ENCODE measurements around the gene DPF3. TPM values are rescaled to one million over a fixed set of nuclear protein-coding genes. Genes with fewer than 3 reads are reported as not detected.

The DPF3 gene
- total and polyA plus RNA-seq, 7 experiments from 2014 or later: 0.07 to 5.5 (median 0.57) TPM; not detected in 1

GRCh38 chr14:72616294-72616693 lies 277.6 kb downstream of the DPF3 start:
- no peak overlapping the region for H3K4me3 ChIP-seq (ENCODE audit: low read length)
- no peaks in the 10 kb centered on the region for H3K36me3 ChIP-seq (ENCODE audit: control insufficient read depth in 2 of 3, insufficient read depth in 3 of 3, low read length in 3 of 3)
- H3K27ac ChIP-seq (ENCODE audit: low read depth, low read length): no peak overlapping the region
- intact Hi-C loops (cut with micrococcal nuclease): no loop called here
- no peak overlapping the region for H3K4me3 Mint-ChIP-seq
- H3K4me1 Mint-ChIP-seq: peaks cover 0 to 5% (median 0%) of the 10 kb centered on the region in 7 donors
- ATAC-seq (no peak), DNase-seq (peak in 1 of 9 donors; percentile 3)
- no peaks in the 10 kb centered on the region for H3K27me3 ChIP-seq (ENCODE audit: control insufficient read depth in 2 of 2, insufficient read depth in 2 of 2, low read length in 2 of 2)
- ChIA-PET POLR2A (no interaction called here), CTCF (no interaction called here)
- H3K36me3 Mint-ChIP-seq: peaks cover 0 to 3% (median 0%) of the 10 kb centered on the region in 5 donors
- peaks cover 0 to 2% (median 0%) of the 10 kb centered on the region in 11 donors for H3K9me3 Mint-ChIP-seq
- no peaks in the 10 kb centered on the region for H3K9me3 ChIP-seq (ENCODE audit: control insufficient read depth in 2 of 3, low read length in 3 of 3)
- peak overlapping the region in 1 of 9 donors; percentile 19 for H3K27ac Mint-ChIP-seq
- no peaks in the 10 kb centered on the region for H3K4me1 ChIP-seq (ENCODE audit: control insufficient read depth in 2 of 2, insufficient read depth in 2 of 2, low read length in 2 of 2)
- peaks cover 5 to 17% (median 5%) of the 10 kb centered on the region in 5 donors for H3K27me3 Mint-ChIP-seq

- Mint-ChIP-seq H3K36me3 (peaks cover 0 to 3% (median 0%) of the 10 kb centered on the region in 5 donors), H3K4me1 (peaks cover 0 to 3% (median 0%) of the 10 kb centered on the region in 7 donors), H3K27ac (peak overlapping the region in 1 of 9 donors; percentile 19), H3K9me3 (peaks cover 0 to 2% (median 0%) of the 10 kb centered on the region in 11 donors), H3K4me3 (no peak overlapping the region), H3K27me3 (peaks cover 5 to 17% (median 5%) of the 10 kb centered on the region in 5 donors)
- ChIA-PET CTCF (no interaction called here), POLR2A (no interaction called here)
- H3K27me3 ChIP-seq (ENCODE audit: control insufficient read depth in 2 of 2, insufficient read depth in 2 of 2, low read length in 2 of 2): no peaks in the 10 kb centered on the region
- H3K4me1 ChIP-seq (ENCODE audit: control insufficient read depth in 2 of 2, insufficient read depth in 2 of 2, low read length in 2 of 2): no peaks in the 10 kb centered on the region
- no peak overlapping the region for H3K4me3 ChIP-seq (ENCODE audit: low read length)
- no peak overlapping the region for H3K27ac ChIP-seq (ENCODE audit: low read depth, low read length)
- ATAC-seq (no peak), DNase-seq (peak in 1 of 9 donors; percentile 18)
- no peaks in the 10 kb centered on the region for H3K9me3 ChIP-seq (ENCODE audit: control insufficient read depth in 2 of 3, low read length in 3 of 3)
- intact Hi-C loops (cut with micrococcal nuclease): no loop called here
- H3K36me3 ChIP-seq (ENCODE audit: control insufficient read depth in 2 of 3, insufficient read depth in 3 of 3, low read length in 3 of 3): no peaks in the 10 kb centered on the region
Measured at GRCh38 chr14:72615451-72616121, 278.3 kb downstream of the DPF3 start.

DNA sequence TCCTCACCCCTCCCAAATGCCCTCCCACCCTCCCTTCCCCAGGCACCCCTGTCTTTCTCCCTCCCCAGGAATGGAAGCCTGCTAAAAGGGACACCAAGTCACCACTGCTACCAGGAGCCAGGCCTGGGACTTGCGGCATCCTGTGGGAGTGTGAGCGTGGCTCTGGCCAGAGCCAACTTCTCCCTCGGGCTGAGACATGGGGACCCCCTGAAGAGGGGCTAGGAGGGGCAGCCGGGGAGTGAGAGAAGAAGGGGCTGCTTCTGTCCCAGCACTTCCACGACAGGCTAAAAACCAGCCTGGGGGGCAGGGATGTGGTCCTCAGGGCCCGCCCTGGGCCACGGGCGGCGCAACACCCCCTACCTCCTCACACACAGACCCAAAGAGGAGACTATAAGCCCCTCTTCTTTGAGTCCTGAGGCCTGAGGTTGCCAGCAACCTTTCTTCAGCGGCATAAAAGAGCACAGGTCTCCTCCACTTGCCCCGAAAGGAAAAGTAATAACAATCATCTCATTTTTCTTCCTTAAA lies 278.9 kb downstream of the DPF3 start:
- intact Hi-C loops (cut with micrococcal nuclease): no loop called here
- peaks cover 0 to 3% (median 0%) of the 10 kb centered on the region in 5 donors for H3K36me3 Mint-ChIP-seq
- ATAC-seq (no peak), DNase-seq (no peak)
- Histone ChIP-seq H3K4me1 (ENCODE audit: control insufficient read depth in 2 of 2, insufficient read depth in 2 of 2, low read length in 2 of 2) (no peaks in the 10 kb centered on the region), H3K9me3 (ENCODE audit: control insufficient read depth in 2 of 3, low read length in 3 of 3) (no peaks in the 10 kb centered on the region), H3K4me3 (ENCODE audit: low read length) (no peak overlapping the region), H3K27me3 (ENCODE audit: control insufficient read depth in 2 of 2, insufficient read depth in 2 of 2, low read length in 2 of 2) (no peaks in the 10 kb centered on the region), H3K36me3 (ENCODE audit: control insufficient read depth in 2 of 3, insufficient read depth in 3 of 3, low read length in 3 of 3) (no peaks in the 10 kb centered on the region), H3K27ac (ENCODE audit: low read depth, low read length) (no peak overlapping the region)
- H3K4me3 Mint-ChIP-seq: no peak overlapping the region
- peaks cover 0 to 2% (median 0%) of the 10 kb centered on the region in 11 donors for H3K9me3 Mint-ChIP-seq
- H3K4me1 Mint-ChIP-seq: peaks cover 0 to 3% (median 0%) of the 10 kb centered on the region in 7 donors
- CTCF ChIA-PET: no interaction called here
- POLR2A ChIA-PET: no interaction called here
- peaks cover 0 to 17% (median 5%) of the 10 kb centered on the region in 5 donors for H3K27me3 Mint-ChIP-seq
- no peak overlapping the region for H3K27ac Mint-ChIP-seq

DNA sequence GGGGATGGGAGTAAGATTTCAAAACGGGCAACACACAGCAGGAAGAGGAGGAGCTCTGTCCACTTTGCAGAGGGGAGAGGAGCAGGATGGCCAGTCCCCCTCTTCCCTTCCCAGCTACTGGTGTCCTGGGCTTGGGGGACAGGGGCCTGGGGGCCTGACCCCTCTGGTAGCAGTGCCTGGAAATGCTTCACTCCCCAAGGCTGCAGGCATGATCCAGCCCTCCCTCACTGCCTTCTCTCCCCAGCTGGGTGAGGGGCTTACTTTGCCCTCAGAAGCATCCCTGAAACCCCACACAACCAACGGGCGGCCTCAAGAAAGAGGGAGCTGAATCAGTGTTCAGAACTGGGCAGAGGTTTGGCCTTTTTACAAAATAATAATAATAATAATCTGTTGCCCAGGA lies 279.5 kb downstream of the DPF3 start:
- intact Hi-C loops (cut with micrococcal nuclease): no loop called here
- no peak overlapping the region for H3K4me3 Mint-ChIP-seq
- peaks cover 0 to 2% (median 0%) of the 10 kb centered on the region in 11 donors for H3K9me3 Mint-ChIP-seq
- H3K27ac Mint-ChIP-seq: no peak overlapping the region
- Histone ChIP-seq H3K9me3 (ENCODE audit: control insufficient read depth in 2 of 3, low read length in 3 of 3) (no peaks in the 10 kb centered on the region), H3K4me3 (ENCODE audit: low read length) (no peak overlapping the region), H3K4me1 (ENCODE audit: control insufficient read depth in 2 of 2, insufficient read depth in 2 of 2, low read length in 2 of 2) (no peaks in the 10 kb centered on the region), H3K36me3 (ENCODE audit: control insufficient read depth in 2 of 3, insufficient read depth in 3 of 3, low read length in 3 of 3) (no peaks in the 10 kb centered on the region), H3K27me3 (ENCODE audit: control insufficient read depth in 2 of 2, insufficient read depth in 2 of 2, low read length in 2 of 2) (no peaks in the 10 kb centered on the region), H3K27ac (ENCODE audit: low read depth, low read length) (no peak overlapping the region)
- DNase-seq (peak in 1 of 9 donors; percentile 11), ATAC-seq (no peak)
- POLR2A ChIA-PET: no interaction called here
- CTCF ChIA-PET: no interaction called here
- H3K36me3 Mint-ChIP-seq: peaks cover 0 to 3% (median 0%) of the 10 kb centered on the region in 5 donors
- H3K4me1 Mint-ChIP-seq: peaks cover 0 to 3% (median 0%) of the 10 kb centered on the region in 7 donors
- peaks cover 0 to 18% (median 5%) of the 10 kb centered on the region in 5 donors for H3K27me3 Mint-ChIP-seq

DNA sequence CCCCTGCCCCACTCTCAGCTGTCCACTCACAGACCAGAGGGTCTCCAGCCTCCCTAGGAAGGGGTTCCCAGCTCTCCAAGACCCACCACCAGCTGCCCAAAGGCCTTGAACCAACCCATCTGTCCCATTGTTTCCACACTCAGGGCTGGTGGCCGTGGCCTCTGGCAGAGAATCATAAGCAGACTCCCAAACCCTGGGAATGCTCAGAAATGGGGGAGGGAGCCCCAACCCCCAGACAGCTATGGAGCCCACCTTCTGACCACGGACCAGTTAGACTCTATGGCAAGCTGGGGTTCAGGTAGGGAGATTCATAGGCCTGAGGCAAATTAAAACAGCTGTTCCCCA lies 280.0 kb downstream of the DPF3 start:
- ChIA-PET POLR2A (no interaction called here), CTCF (no interaction called here)
- Histone ChIP-seq H3K4me3 (ENCODE audit: low read length) (no peak overlapping the region), H3K27ac (ENCODE audit: low read depth, low read length) (no peak overlapping the region), H3K27me3 (ENCODE audit: control insufficient read depth in 2 of 2, insufficient read depth in 2 of 2, low read length in 2 of 2) (no peaks in the 10 kb centered on the region), H3K4me1 (ENCODE audit: control insufficient read depth in 2 of 2, insufficient read depth in 2 of 2, low read length in 2 of 2) (no peaks in the 10 kb centered on the region), H3K36me3 (ENCODE audit: control insufficient read depth in 2 of 3, insufficient read depth in 3 of 3, low read length in 3 of 3) (no peaks in the 10 kb centered on the region), H3K9me3 (ENCODE audit: control insufficient read depth in 2 of 3, low read length in 3 of 3) (no peaks in the 10 kb centered on the region)
- DNase-seq (peak in 1 of 9 donors; percentile 9), ATAC-seq (no peak)
- peaks cover 0 to 3% (median 0%) of the 10 kb centered on the region in 7 donors for H3K4me1 Mint-ChIP-seq
- peaks cover 0 to 3% (median 0%) of the 10 kb centered on the region in 5 donors for H3K36me3 Mint-ChIP-seq
- H3K9me3 Mint-ChIP-seq: peaks cover 0 to 2% (median 0%) of the 10 kb centered on the region in 11 donors
- no peak overlapping the region for H3K27ac Mint-ChIP-seq
- no peak overlapping the region for H3K4me3 Mint-ChIP-seq
- intact Hi-C loops (cut with micrococcal nuclease): no loop called here
- H3K27me3 Mint-ChIP-seq: peaks cover 0 to 23% (median 5%) of the 10 kb centered on the region in 5 donors

DNA sequence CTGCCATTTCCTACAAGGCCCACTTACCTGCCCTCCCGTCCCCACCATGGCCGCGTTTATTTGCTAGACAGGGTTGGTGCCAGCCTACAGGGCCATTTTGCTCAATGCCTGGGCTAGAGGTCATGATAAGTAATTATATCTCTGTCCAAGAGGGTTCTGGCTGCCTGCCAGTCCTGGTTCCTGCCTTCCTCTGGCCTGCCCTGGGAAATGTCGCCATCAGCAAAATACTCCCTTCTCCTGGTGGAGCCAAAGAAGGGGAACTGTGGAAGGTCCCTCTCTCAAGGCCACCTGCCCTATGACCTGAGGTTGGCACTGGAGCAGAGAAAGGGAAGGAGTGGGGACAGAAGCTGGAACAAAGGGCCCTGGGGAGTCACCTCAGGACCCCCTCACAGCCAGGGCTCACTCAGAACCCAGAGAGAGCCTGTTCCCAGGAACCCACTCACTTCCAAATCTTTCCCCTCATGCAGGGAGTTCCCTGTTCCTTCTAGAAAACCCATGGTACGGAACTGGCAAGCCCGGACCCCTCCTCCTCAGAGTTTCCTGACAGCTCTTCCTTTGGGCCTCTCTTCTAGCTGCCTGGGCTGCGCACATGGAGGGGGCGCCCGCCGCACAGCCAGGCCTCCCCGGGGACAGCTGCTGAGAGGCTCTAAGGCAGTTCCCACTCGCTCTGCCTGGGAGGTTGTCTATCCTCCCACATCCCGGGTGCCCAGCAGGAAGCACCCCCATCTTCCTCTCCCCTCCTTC lies 280.5 kb downstream of the DPF3 start:
- H3K27me3 ChIP-seq (ENCODE audit: control insufficient read depth in 2 of 2, insufficient read depth in 2 of 2, low read length in 2 of 2): no peaks in the 10 kb centered on the region
- Mint-ChIP-seq H3K27ac (no peak overlapping the region), H3K9me3 (peaks cover 0 to 2% (median 0%) of the 10 kb centered on the region in 11 donors), H3K36me3 (peaks cover 0 to 3% (median 0%) of the 10 kb centered on the region in 5 donors), H3K27me3 (peaks cover 0 to 28% (median 5%) of the 10 kb centered on the region in 5 donors), H3K4me3 (no peak overlapping the region), H3K4me1 (peaks cover 0 to 4% (median 0%) of the 10 kb centered on the region in 7 donors)
- POLR2A ChIA-PET: no interaction called here
- ATAC-seq (no peak), DNase-seq (peak in 1 of 9 donors; percentile 10)
- H3K27ac ChIP-seq (ENCODE audit: low read depth, low read length): no peak overlapping the region
- H3K4me3 ChIP-seq (ENCODE audit: low read length): no peak overlapping the region
- H3K36me3 ChIP-seq (ENCODE audit: control insufficient read depth in 2 of 3, insufficient read depth in 3 of 3, low read length in 3 of 3): no peaks in the 10 kb centered on the region
- H3K4me1 ChIP-seq (ENCODE audit: control insufficient read depth in 2 of 2, insufficient read depth in 2 of 2, low read length in 2 of 2): no peaks in the 10 kb centered on the region
- no peaks in the 10 kb centered on the region for H3K9me3 ChIP-seq (ENCODE audit: control insufficient read depth in 2 of 3, low read length in 3 of 3)
- intact Hi-C loops (cut with micrococcal nuclease): no loop called here
- CTCF ChIA-PET: no interaction called here

Measured in naive thymus-derived CD4-positive, alpha-beta T cell (primary cell).